GM21515 (cell line): Measurements from ENCODE around the gene MSN.

ENCODE experiments used
- ATAC-seq: cut with Tn5 transposase; IDR thresholded peaks from one replicate; pipeline ENCODE4 v1.9.1; 2021; ENCODE audit not compliant: unreplicated experiment

The MSN gene

DNA sequence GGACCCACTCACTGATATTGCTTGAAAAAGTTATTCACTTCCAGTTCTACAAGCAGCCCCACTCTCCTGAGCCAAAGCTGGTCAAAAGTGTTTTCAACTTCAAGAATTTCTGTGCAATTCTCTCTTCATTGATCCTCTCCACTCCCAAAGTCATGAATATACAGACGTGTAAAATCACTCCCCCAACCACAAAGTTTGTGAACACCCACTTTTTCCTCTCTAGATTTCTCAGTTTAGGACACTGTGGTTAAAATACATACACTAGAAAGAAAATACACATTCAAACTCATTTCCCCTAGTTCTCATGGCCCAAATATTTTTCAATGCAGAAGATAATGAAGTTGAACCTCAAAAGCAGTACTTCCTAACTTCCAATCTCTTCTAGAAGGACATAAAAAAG is 116.3 kb downstream of the MSN start:
- no peak for ATAC-seq
